GM04504 (cell line): Measurements from ENCODE around the gene CAPS.
"Not testable (repeated sequence)": the region's sequence is repeated elsewhere in the genome, so short reads cannot be mapped to it uniquely, and the experiment has no call there.

Experiments
- DNase-seq: peaks from one replicate; pipeline ENCODE4 v3.0.0-alpha.2; 2012; ENCODE audit warnings: low read depth

Gene CAPS

DNA sequence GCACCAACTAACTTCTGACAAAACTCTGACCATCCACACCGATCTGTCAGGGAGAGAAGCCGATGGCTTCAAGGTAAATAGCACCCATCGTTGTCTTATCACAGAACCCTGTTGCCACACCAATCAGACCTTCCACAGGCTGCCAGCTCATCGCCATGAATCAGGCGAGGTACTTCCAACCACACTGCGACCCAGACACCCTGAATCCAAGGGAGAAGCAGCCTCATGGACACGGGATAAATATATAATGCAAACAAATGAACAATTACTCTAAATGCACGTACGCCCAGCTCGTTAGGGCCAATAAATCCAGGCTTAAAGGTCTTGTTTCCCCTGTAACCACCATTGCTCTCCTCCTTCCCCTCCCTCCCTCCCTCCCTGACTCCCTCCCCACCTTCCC is 43.1 kb downstream of the CAPS start:
- no peak for DNase-seq

DNA sequence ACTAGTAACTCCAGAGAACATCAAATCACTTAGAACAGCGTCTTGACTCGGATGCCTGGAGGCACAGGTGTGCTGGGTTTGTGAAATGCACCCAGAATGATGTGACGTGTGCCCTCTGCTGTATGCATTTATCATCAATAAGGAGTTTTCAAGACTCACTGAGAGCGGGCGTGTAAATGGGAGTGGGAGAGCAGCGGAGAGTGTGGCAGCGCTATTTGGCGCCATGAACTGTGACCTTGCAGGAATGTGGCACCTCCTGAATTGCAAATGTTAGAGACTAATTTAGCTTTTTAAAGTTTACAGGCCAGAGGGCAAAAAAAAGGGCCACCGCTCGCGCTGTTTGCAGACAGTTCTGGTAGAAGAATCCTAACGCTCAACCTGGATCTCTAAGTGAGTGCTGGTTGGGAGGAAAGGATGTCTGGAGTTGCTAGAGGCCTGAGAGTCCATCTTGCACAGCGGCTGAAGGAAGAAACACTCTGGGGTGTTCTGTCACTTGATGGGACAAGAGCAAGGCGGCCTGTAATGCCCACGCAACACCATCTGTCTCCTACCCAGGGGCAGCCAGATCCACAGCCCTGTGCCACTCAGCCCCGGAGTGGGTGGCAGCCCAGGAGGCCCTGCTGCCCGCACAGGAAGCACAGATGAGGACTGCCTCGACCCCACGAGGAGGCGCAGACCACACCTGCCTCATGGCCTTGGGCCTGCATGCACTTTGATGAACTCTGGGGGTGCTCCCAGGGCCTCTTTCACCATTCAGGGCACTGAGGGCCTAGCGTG is 44.2 kb downstream of the CAPS start:
- DNase-seq = no peak

- no peak for DNase-seq
Measured at GRCh38 chr19:5958851-5959122, 44.7 kb downstream of the CAPS start.

GRCh38 chr19:5959260-5960004 is 45.4 kb downstream of the CAPS start:
- no peak for DNase-seq

DNA sequence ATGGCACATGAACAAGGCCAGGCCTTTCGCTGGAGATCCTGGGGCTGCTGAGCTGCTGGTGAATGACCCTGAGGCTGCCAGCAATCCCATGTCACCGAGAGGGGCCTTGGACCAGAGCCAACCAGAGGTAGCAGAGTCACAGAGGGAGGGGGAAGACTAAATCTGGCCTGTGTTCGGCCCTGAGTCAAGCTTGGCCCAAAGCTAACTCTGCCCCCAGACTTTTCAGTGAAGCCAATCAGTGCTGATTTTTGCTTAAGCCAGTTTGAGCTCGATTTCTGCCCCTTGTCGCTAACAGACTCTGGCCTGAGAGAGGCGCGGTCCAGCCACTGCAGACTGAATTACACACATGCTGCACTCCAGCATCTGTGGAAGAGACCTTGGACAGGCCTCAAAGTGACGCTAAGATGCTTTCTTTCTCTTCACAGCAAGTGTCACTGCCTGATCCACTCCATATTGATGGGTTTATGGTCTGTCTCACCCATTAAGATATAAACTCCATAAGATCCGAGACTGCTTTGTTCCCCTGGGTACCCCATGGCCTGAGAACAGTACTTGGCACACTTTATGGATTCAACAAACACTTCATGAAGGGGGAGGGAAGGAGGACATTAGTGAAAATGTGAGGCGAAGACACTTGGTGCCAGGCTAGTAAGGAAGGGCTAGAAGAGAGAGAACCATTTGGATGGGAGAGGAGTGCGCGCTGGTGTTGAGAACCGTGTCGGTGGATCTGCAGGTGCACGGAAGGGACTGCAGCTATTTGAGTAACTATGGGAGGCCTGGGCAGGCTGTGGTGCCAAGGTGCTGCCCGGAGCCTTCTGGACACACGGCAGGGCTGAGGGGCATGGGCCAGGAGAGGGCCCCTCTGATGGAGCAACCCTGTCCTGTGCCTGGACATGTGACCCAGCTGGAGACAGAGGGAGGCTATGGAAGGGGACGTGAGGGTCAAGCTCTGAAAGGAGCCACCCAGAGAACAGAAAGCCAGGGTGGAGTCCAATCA is 46.2 kb downstream of the CAPS start:
- no peak for DNase-seq

GRCh38 chr19:5961641-5961968 is 47.6 kb downstream of the CAPS start:
- DNase-seq = not testable (repeated sequence)

DNA sequence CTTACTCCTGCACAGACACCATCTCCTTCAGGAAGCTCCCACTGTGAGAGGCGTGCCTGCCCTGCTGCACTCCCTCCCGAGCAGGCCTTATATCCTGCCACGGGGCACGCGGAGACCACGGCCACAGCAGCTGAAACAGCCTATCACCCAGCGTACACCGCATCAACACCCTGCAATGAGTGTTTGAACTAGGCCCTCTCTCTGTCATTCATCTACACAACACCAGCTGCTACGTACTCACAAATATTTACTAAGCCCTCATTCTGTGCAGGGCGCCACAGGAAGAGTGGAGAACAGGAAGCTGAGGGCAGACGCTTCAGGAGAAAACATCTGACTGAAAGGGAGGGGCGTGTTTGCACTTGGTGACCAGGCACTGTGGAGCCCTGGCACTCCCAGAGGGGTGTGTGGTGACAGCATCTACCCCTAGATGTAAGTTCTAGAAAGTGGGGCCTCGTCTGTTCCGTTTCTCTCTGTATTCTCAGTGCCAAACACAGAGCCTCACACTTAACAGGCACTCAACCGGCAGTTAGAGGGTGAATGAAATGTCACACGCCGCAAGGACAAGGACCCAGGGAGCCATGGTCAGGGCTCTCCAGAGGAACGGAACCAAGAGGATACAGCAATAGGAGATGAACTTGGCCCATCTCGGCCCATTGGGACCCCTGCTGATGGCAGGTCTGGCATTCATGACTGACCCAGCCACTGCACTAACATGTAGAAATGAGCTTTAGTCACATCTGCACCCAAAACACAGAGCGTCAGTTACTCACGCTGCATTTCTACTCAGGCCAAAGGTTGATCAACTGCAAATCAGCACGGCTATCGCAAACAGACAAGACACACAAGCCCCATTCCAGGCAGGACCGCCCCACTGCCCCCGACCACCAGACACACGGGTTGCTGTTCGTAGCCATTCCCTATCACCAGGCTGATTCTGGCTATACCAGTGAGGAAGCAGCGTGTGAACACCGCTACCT is 48.2 kb downstream of the CAPS start:
- no peak for DNase-seq

DNA sequence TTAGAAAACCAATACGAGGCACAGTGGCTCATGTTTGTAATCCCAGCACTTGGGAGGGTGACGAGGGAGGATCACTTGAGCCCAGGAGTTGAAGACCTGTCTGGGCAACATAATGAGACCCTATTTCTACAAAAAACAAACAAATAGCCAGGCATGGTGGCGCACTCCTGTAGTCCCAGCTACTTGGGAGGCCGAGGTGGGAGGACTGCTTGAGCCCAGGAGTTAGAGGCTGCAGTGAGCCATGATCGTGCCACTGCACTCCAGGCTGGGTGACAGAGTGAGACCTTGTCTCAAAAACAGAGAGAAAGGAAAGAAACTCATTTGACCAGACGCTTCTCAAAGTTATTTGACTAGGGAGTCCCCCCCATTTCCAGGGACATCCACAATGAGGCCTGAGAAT is 49.2 kb downstream of the CAPS start:
- DNase-seq = not testable (repeated sequence)

- DNase-seq = no peak
Measured at GRCh38 chr19:5963855-5964254, 49.8 kb downstream of the CAPS start.

DNA sequence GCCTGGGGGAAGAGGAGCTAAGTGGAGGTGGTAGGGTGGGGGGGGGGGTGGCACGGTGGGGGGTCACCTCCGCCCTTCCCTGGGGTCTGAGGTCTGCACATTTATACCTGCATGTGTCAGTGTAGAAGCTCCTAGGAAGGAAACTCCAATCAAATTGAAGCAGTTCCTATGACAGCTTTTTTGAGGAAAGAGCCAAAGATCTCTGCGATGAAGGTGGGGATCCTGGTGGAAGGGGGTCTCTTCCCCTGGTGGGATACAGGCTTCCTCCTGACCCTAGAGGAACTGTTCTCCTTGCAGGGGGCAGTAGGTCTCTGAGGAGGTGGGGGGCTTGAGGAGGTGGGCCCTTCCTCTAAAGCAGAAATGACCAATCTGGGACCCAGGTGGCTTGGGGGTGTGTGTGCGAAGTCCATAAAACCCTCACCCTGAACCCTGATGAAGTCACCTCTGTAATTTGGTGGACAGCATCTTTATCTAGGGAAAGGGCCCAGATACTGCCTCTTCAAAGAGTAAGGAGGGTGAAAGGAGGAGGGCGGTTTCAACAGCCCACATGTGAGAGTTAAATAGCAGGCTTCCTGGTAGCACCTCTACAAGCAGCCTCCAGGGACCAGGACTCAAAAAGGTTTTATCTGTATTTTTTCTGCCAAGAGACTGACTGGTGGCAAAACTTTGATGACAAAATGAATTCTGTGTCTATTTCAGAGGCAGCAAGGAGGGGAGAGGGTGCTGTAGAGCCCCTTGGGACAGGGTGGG is 50.9 kb downstream of the CAPS start:
- no peak for DNase-seq
